Transverse colon (tissue), 4 donors: Measurements from ENCODE around the gene ZC3H7A. TPM values are rescaled to one million over a fixed set of nuclear protein-coding genes. Genes with fewer than 3 reads are reported as not detected.

Source experiments
- DNase-seq: peaks from one replicate; pipeline ENCODE4 v3.0.0-alpha.2; 2019
- H3K27ac ChIP-seq, 4 donors: fragments of 200-600 bp; sonication (generic); 2 replicates each; pipeline ENCODE4 v1.5.1; 2016 to 2018; ENCODE audit warnings: inconsistent platforms in 4 of 4
- H3K27me3 ChIP-seq: fragments of 200-600 bp; sonication (generic); 2 replicates; pipeline ENCODE4 v1.5.1; 2017; ENCODE audit warnings: inconsistent platforms
- H3K36me3 ChIP-seq, 4 donors: fragments of 200-600 bp; sonication (generic); 2 replicates each; pipeline ENCODE4 v1.5.1; 2017 to 2019; ENCODE audit warnings: inconsistent platforms in 4 of 4
- H3K4me1 ChIP-seq, 4 donors: fragments of 200-600 bp; sonication (generic); 2 replicates each; pipeline ENCODE4 v1.5.1; 2017 to 2020; ENCODE audit warnings: inconsistent platforms in 4 of 4
- H3K4me3 ChIP-seq, 4 donors: fragments of 200-600 bp; sonication (generic); 1 replicate in 1 of 4; 2 replicates in 3 of 4; pipeline versions ENCODE4 v1.5.1 to v1.6.1; 2017 to 2019; ENCODE audit warnings: inconsistent platforms in 4 of 4
- H3K9me3 ChIP-seq, 2 donors: fragments of 200-600 bp; sonication (generic); 2 replicates each; pipeline ENCODE4 v1.5.1; 2017 to 2019; ENCODE audit warnings: inconsistent platforms in 2 of 2
- EP300 ChIP-seq: sonication (generic); formaldehyde crosslinking; IDR thresholded peaks from one replicate; pipeline ENCODE4 v1.6.1; 2017; ENCODE audit warnings: antibody characterized with exemption, low read depth
- POLR2A ChIP-seq: fragments of 450-650 bp; IDR thresholded peaks from one replicate; pipeline ENCODE4 v1.6.1; 2016; ENCODE audit warnings: antibody characterized with exemption, mild to moderate bottlenecking, moderate library complexity
- POLR2AphosphoS5 ChIP-seq, 3 donors: sonication (generic); formaldehyde crosslinking; IDR thresholded peaks; one replicate each; pipeline ENCODE4 v1.6.1; 2016; ENCODE audit warnings: antibody characterized with exemption in 3 of 3
- WGBS, 2 donors: methylation state at CpG; one replicate each; pipeline ENCODE4 v1.1.5; 2018; ENCODE audit warnings: low coverage in 1 of 2; 5-methylcytosine and 5-hydroxymethylcytosine counted together
- in situ Hi-C, 4 donors: fragments of 200-750 bp; cut with MboI; loops; one replicate each; pipeline versions ENCODE4 v1.15.0 to v1.15.1; 2017; ENCODE audit warnings: low sequenced_read_pairs in 3 of 4, low pct_ligation_motif_present in 1 of 4, low pct_unique_long_range_greater_than_20kb in 1 of 4
- intact Hi-C: fragments of 100-400 bp; cut with DNase I; formaldehyde crosslinking; loops from one replicate; pipeline ENCODE4 v1.15.1; 2023; ENCODE audit warnings: low total_unique reads
- total RNA-seq, 4 donors: library from RNA; depleted of rRNA; stranded (reverse); fragments of >200 nt; gene quantifications; one replicate each; pipeline ENCODE4 v1.1.0, GENCODE V29; 2016
- TF ChIP-seq, protein P1 (sequence below), 5 experiments: fragments of 200-600 bp in 3 of 5; fragments of 450-650 bp in 2 of 5; sonication (generic) in 3 of 5; IDR thresholded peaks; 1 replicate in 2 of 5; 2 replicates in 3 of 5; pipeline ENCODE4 v1.5.1; 2016 to 2017; ENCODE audit warnings: antibody characterized with exemption in 5 of 5, inconsistent platforms in 3 of 5, mild to moderate bottlenecking in 2 of 5, moderate library complexity in 1 of 5

ZC3H7A gene
- total RNA-seq, 4 donors from 2014 or later: 38.1 to 92.0 (median 63.3) TPM

DNA sequence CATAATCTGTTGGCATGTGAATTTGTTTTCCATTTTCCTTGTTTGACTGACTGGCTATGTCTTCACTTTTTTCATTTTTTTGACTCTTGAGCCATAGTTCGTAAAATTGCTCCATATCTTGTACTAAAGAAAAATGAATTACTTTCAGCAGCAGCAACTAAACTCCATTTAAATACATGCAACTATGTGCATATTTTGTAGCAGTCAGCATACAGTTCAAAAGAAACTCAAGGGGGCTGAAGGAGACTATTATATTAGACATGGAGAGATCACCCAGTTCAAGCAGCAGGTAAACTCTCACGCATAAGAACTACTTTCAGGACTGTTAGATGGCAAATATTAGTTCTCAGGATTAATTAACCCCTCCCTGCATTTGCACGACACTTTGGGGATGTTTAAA lies 40.8 kb downstream of the ZC3H7A start:
- in situ Hi-C loops (no loop called here), intact Hi-C loops (no loop called here)
- Histone ChIP-seq H3K27me3 (no peaks in the 10 kb centered on the region), H3K9me3 (no peaks in the 10 kb centered on the region), H3K4me3 (no peak overlapping the region), H3K27ac (no peak overlapping the region), H3K4me1 (peaks cover 5 to 35% (median 14%) of the 10 kb centered on the region in 4 donors), H3K36me3 (peaks cover 0 to 43% (median 18%) of the 10 kb centered on the region in 4 donors)
- TF ChIP-seq EP300 (no peak), POLR2AphosphoS5 (IDR thresholded peaks at IDR 0.05) (no peak)
- no peak for DNase-seq
- 94 to 100% methylated on average over 1 to 3 of the region's 3 CpGs for WGBS, 2 donors

DNA sequence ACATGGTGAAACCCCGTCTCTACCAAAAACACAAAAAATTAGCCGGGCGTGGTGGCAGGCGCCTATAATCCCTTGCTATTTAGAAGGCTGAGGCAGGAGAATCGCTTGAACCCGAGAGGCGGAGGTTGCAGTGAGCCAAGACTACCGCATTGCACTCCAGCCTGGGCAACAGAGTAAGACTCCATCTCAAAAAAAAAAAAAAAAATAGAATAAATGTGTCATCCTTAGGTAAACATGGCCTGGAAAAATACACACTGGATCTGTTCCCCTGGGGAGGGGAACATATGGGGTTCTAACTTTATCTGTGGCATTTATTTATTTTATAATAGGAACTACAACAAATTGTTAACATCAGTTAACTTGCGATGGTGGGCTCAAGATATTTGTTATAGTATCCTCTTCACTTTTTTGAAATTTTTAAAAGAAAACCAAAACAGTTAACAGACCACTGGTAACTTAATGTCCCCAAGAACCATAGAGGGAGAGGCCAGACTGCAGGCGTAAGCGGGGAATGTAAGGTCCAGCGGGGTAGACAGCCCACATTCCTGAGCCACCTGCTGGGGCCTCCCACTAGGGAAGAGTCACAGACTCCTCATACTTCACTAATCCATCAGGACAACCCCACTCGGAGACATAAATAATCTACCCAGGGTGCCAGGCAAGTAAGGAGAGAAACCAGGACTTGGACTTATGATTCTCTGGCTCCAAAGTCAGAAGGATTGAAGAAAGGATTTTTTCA lies 41.9 kb downstream of the ZC3H7A start:
- no peak for TF ChIP-seq POLR2AphosphoS5 (IDR thresholded peaks at IDR 0.05)
- TF ChIP-seq, protein P1, sequence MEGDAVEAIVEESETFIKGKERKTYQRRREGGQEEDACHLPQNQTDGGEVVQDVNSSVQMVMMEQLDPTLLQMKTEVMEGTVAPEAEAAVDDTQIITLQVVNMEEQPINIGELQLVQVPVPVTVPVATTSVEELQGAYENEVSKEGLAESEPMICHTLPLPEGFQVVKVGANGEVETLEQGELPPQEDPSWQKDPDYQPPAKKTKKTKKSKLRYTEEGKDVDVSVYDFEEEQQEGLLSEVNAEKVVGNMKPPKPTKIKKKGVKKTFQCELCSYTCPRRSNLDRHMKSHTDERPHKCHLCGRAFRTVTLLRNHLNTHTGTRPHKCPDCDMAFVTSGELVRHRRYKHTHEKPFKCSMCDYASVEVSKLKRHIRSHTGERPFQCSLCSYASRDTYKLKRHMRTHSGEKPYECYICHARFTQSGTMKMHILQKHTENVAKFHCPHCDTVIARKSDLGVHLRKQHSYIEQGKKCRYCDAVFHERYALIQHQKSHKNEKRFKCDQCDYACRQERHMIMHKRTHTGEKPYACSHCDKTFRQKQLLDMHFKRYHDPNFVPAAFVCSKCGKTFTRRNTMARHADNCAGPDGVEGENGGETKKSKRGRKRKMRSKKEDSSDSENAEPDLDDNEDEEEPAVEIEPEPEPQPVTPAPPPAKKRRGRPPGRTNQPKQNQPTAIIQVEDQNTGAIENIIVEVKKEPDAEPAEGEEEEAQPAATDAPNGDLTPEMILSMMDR (IDR thresholded peaks at IDR 0.05): no peak
- no peak for TF ChIP-seq POLR2A
- no peak for TF ChIP-seq EP300
- no peak overlapping the region for H3K4me3 ChIP-seq
- intact Hi-C loops (no loop called here), in situ Hi-C loops (no loop called here)
- H3K27ac ChIP-seq: no peak overlapping the region
- H3K4me1 ChIP-seq: peaks cover 5 to 35% (median 14%) of the 10 kb centered on the region in 4 donors
- no peaks in the 10 kb centered on the region for H3K27me3 ChIP-seq
- H3K9me3 ChIP-seq: no peaks in the 10 kb centered on the region
- H3K36me3 ChIP-seq: peaks cover 0 to 44% (median 19%) of the 10 kb centered on the region in 4 donors
- 92 to 97% methylated on average over 10 to 13 of the region's 13 CpGs for WGBS, 2 donors
- no peak for DNase-seq

DNA sequence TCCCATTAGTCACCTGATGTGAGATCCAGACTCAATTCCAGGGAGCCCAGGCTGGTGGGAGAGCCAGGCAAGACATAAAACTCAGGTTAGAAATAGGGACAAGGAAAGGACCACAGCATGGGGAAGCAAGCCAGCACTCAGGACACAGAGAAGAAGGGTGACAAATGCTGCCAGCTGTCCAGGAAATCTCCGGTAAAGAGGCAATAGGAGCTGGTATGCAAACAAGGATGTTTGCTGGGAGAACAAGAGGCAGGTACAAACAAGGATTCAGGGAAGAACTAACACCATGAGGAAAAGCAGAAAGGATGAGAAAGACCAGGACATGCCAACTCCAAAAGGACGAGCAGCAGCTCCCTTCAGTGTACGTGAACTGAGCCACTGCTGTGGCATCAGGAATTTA lies 44.2 kb downstream of the ZC3H7A start:
- in situ Hi-C loops: no loop called here
- 59 to 86% methylated on average over 1 to 3 of the region's 3 CpGs for WGBS, 2 donors
- TF ChIP-seq, protein P1 (IDR thresholded peaks at IDR 0.05): no peak
- TF ChIP-seq EP300 (no peak), POLR2AphosphoS5 (IDR thresholded peaks at IDR 0.05) (no peak), POLR2A (no peak)
- no peak for DNase-seq
- Histone ChIP-seq H3K27me3 (no peaks in the 10 kb centered on the region), H3K9me3 (no peaks in the 10 kb centered on the region), H3K4me1 (peaks cover 0 to 20% (median 6%) of the 10 kb centered on the region in 4 donors), H3K36me3 (peaks cover 0 to 49% (median 19%) of the 10 kb centered on the region in 4 donors), H3K4me3 (no peak overlapping the region), H3K27ac (peak overlapping the region in 3 of 4 donors; percentile 22 to 49 (median 40))
- intact Hi-C loops: no loop called here

DNA sequence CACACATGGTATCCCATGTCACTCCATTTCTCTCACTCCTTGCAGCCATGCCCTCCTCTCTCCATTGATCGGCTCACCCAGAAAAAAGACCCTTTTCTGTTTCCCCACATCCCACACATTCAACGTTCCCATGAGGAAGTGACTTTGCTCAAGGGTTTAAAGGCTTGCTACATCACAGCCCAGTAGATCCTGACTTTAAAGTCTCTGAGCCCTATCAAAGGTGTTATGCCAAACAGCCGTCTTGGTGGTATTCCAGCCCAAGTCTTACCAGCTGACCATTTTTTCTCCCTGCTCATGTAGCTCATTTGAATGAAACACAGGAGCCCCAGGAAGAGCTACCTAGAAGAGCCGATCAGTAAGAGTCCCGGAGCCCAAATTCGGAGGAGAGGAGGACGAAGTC lies 47.0 kb downstream of the ZC3H7A start:
- no peaks in the 10 kb centered on the region for H3K27me3 ChIP-seq
- H3K36me3 ChIP-seq: peaks cover 0 to 29% (median 11%) of the 10 kb centered on the region in 4 donors
- 95 to 100% methylated on average over 1 to 7 of the region's 7 CpGs for WGBS, 2 donors
- TF ChIP-seq POLR2AphosphoS5 (IDR thresholded peaks at IDR 0.05) (no peak), EP300 (no peak), POLR2A (no peak)
- TF ChIP-seq, protein P1 (IDR thresholded peaks at IDR 0.05): no peak
- in situ Hi-C loops: no loop called here
- H3K4me3 ChIP-seq: no peak overlapping the region
- no peak overlapping the region for H3K27ac ChIP-seq
- intact Hi-C loops: no loop called here
- H3K4me1 ChIP-seq: peaks cover 0 to 27% (median 6%) of the 10 kb centered on the region in 4 donors
- no peaks in the 10 kb centered on the region for H3K9me3 ChIP-seq
- no peak for DNase-seq
